AG10803 (cell line): ENCODE results near the gene MAP4K4.

Experiments
- DNase-seq: peaks from one replicate; pipeline ENCODE4 v3.0.0; 2010; ENCODE audit warnings: low read depth
- H3K4me3 ChIP-seq: 2 replicates; pipeline ENCODE4 v1.5.1; 2011; ENCODE audit warnings: mild to moderate bottlenecking, low read length, control low read depth
- CTCF ChIP-seq: conservative IDR thresholded peaks from 2 replicates; pipeline ENCODE4 v1.5.1; 2011; ENCODE audit warnings: mild to moderate bottlenecking, low read length, control low read depth, inconsistent platforms

Gene MAP4K4

GRCh38 chr2:101758001-101758400 lies 60.5 kb downstream of the MAP4K4 start:
- H3K4me3 ChIP-seq, result no peak overlapping the region
- peak; percentile 36 for DNase-seq
- no peak for TF ChIP-seq CTCF

GRCh38 chr2:101759162-101759561 lies 61.7 kb downstream of the MAP4K4 start:
- peak; percentile 92 for DNase-seq
- TF ChIP-seq CTCF, result no peak
- H3K4me3 ChIP-seq, result no peak overlapping the region

- no peak overlapping the region for H3K4me3 ChIP-seq
- no peak for TF ChIP-seq CTCF
- DNase-seq, result no peak
Observed at GRCh38 chr2:101762451-101763171, 65.1 kb downstream of the MAP4K4 start.

GRCh38 chr2:101763496-101764333 lies 66.2 kb downstream of the MAP4K4 start:
- peak; percentile 64 for DNase-seq
- TF ChIP-seq CTCF, result no peak

GRCh38 chr2:101766337-101766736 lies 68.8 kb downstream of the MAP4K4 start:
- no peak for TF ChIP-seq CTCF
- DNase-seq, result no peak
- H3K4me3 ChIP-seq, result no peak overlapping the region

More at GRCh38 chr2:101763496-101764333, 66.2 kb downstream of the MAP4K4 start:
- H3K4me3 ChIP-seq, result no peak overlapping the region

GRCh38 chr2:101766871-101767739 lies 69.6 kb downstream of the MAP4K4 start:
- peak overlapping the region; percentile 11 for H3K4me3 ChIP-seq
- DNase-seq, result peak; percentile 96
- TF ChIP-seq CTCF, result no peak
